Hepatocyte (in vitro differentiated cells): ENCODE measurements around the gene GLT1D1. TPM values are rescaled to one million over a fixed set of nuclear protein-coding genes. Genes with fewer than 3 reads are reported as not detected.
"Not testable (repeated sequence)": the region's sequence is repeated elsewhere in the genome, so short reads cannot be mapped to it uniquely, and the experiment has no call there.

Source experiments
- DNase-seq: peaks from one replicate; pipeline ENCODE4 v3.0.0-alpha.2; 2016; ENCODE audit warnings: low spot score
- H2AFZ ChIP-seq: fragments of 200-600 bp; sonication (generic); 2 replicates; pipeline ENCODE4 v1.6.0; 2016; ENCODE audit warnings: antibody characterized with exemption, mild to moderate bottlenecking
- H3K27ac ChIP-seq: fragments of 200-600 bp; sonication (generic); 2 replicates; pipeline ENCODE4 v1.5.1; 2016; ENCODE audit warnings: mild to moderate bottlenecking
- H3K27me3 ChIP-seq: fragments of 200-600 bp; sonication (generic); 2 replicates; pipeline ENCODE4 v1.6.1; 2016
- H3K36me3 ChIP-seq: fragments of 200-600 bp; sonication (generic); replicated peaks from 2 replicates; pipeline ENCODE4 v1.5.1; 2016; ENCODE audit warnings: low read depth; ENCODE audit not compliant: insufficient read depth
- H3K4me1 ChIP-seq: fragments of 200-600 bp; sonication (generic); 2 replicates; pipeline ENCODE4 v1.5.1; 2016; ENCODE audit warnings: mild to moderate bottlenecking, moderate library complexity; ENCODE audit not compliant: insufficient read depth
- H3K4me2 ChIP-seq: fragments of 200-600 bp; sonication (generic); 2 replicates; pipeline ENCODE4 v1.6.0; 2016
- H3K4me3 ChIP-seq: fragments of 200-600 bp; sonication (generic); 2 replicates; pipeline ENCODE4 v1.5.1; 2016; ENCODE audit warnings: mild to moderate bottlenecking
- H3K79me2 ChIP-seq: fragments of 200-600 bp; sonication (generic); 2 replicates; pipeline ENCODE4 v1.6.0; 2017; ENCODE audit warnings: mild to moderate bottlenecking
- H3K9me2 ChIP-seq: fragments of 200-600 bp; sonication (generic); replicated peaks from 2 replicates; pipeline ENCODE4 v1.6.0; 2017; ENCODE audit warnings: mild to moderate bottlenecking; ENCODE audit not compliant: insufficient read depth
- H3K9me3 ChIP-seq: fragments of 200-600 bp; sonication (generic); 2 replicates; pipeline ENCODE4 v1.5.1; 2016; ENCODE audit warnings: low read depth, mild to moderate bottlenecking
- H4K20me1 ChIP-seq: fragments of 200-600 bp; sonication (generic); 2 replicates; pipeline ENCODE4 v1.6.0; 2016; ENCODE audit warnings: mild to moderate bottlenecking; ENCODE audit not compliant: insufficient read depth, poor library complexity, severe bottlenecking
- EZH2 ChIP-seq: fragments of 200-600 bp; sonication (generic); IDR thresholded peaks from 2 replicates; pipeline ENCODE4 v1.6.1; 2016; ENCODE audit warnings: antibody characterized with exemption, mild to moderate bottlenecking, borderline replicate concordance
- EZH2phosphoT487 ChIP-seq: fragments of 200-600 bp; sonication (generic); IDR thresholded peaks from one replicate; pipeline ENCODE4 v1.6.1; 2018; ENCODE audit warnings: antibody characterized with exemption, mild to moderate bottlenecking, low read depth, moderate library complexity; ENCODE audit not compliant: unreplicated experiment, severe bottlenecking
- WGBS: methylation state at CpG from one replicate; pipeline ENCODE4 v1.1.6; 2016; ENCODE audit warnings: low lambda C conversion rate; ENCODE audit errors: missing lambda C conversion rate; 5-methylcytosine and 5-hydroxymethylcytosine counted together
- polyA plus RNA-seq: library from polyadenylated mRNA; unstranded; fragments of >200 nt; fragmentation: Nextera tagmentation; extraction: Ambion mirVana; gene quantifications from 2 replicates; pipeline ENCODE4 v1.2.1, GENCODE V29; 2016
- total RNA-seq: library from RNA; depleted of rRNA; stranded (reverse); fragments of >200 nt; gene quantifications from 2 replicates; pipeline ENCODE4 v1.2.3, GENCODE V29; 2014
- TF ChIP-seq, protein P1 (sequence below): fragments of 200-600 bp; sonication (generic); IDR thresholded peaks from 2 replicates; pipeline ENCODE4 v1.5.1; 2016; ENCODE audit warnings: antibody characterized with exemption, mild to moderate bottlenecking; ENCODE audit not compliant: poor library complexity

GLT1D1 gene
- total and polyA plus RNA-seq, 2 experiments from 2014 or later = 1.8 to 1.9 TPM

DNA sequence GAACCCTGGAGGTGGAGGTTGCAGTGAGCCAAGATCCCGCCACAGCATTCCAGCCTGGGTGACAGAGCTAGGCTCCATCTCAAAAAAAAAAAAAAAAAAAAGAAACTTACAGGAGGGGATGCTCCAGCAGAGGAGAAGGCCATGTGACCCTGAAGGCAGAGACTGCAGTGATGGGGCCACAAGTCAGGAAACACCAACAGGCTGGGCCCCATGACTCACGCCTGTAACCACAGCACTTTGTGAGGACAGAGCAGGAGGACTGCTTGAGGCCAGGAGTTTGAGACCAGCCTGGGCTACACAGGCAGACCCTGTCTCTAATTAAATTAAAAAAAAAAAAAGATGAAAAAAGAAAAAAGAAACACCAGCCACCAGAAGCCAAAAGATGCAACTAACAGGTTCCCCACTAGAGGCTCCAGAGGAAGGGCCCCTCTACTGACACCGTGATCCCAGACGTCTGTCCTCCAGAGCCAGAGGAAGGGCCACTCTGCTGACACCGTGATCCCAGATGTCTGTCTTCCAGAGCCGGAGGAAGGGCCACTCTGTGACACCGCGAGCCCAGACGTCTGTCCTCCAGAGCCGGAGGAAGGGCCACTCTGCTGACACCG, 9.1 kb upstream of the GLT1D1 start:
- H2AFZ ChIP-seq = no peak overlapping the region

DNA sequence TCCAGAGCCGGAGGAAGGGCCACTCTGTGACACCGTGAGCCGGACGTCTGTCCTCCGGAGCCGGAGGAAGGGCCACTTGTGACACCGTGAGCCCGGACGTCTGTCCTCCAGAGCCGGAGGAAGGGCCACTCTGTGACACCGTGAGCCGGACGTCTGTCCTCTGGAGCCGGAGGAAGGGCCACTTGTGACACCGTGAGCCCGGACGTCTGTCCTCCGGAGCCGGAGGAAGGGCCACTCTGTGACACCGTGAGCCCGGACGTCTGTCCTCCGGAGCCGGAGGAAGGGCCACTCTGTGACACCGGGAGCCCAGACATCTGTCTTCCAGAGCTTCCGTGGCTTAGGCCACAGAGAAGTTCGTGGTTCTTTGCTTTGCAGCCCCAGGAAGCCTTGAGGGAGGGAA, 6.6 kb upstream of the GLT1D1 start:
- not testable (repeated sequence) for H3K4me1 ChIP-seq, H3K9me3 ChIP-seq, H3K9me2 ChIP-seq, H2AFZ ChIP-seq, DNase-seq, H4K20me1 ChIP-seq, H3K4me3 ChIP-seq, H3K79me2 ChIP-seq, H3K36me3 ChIP-seq, H3K27ac ChIP-seq, H3K4me2 ChIP-seq
- WGBS = 94% methylated on average over 12 of the region's 27 CpGs
- H3K27me3 ChIP-seq = peaks cover 11% of the 10 kb centered on the region

More for the DNA sequence above, 9.1 kb upstream of the GLT1D1 start:
- DNase-seq = no peak
- Histone ChIP-seq H3K4me3 (no peak overlapping the region), H3K36me3 (no peaks in the 10 kb centered on the region), H3K9me2 (no peaks in the 10 kb centered on the region), H3K79me2 (no peaks in the 10 kb centered on the region), H3K4me1 (no peaks in the 10 kb centered on the region), H4K20me1 (no peaks in the 10 kb centered on the region), H3K4me2 (no peak overlapping the region), H3K27me3 (no peaks in the 10 kb centered on the region), H3K9me3 (no peaks in the 10 kb centered on the region), H3K27ac (no peak overlapping the region)
- WGBS = 59% methylated on average over 11 of the region's 11 CpGs
- TF ChIP-seq, protein P1, sequence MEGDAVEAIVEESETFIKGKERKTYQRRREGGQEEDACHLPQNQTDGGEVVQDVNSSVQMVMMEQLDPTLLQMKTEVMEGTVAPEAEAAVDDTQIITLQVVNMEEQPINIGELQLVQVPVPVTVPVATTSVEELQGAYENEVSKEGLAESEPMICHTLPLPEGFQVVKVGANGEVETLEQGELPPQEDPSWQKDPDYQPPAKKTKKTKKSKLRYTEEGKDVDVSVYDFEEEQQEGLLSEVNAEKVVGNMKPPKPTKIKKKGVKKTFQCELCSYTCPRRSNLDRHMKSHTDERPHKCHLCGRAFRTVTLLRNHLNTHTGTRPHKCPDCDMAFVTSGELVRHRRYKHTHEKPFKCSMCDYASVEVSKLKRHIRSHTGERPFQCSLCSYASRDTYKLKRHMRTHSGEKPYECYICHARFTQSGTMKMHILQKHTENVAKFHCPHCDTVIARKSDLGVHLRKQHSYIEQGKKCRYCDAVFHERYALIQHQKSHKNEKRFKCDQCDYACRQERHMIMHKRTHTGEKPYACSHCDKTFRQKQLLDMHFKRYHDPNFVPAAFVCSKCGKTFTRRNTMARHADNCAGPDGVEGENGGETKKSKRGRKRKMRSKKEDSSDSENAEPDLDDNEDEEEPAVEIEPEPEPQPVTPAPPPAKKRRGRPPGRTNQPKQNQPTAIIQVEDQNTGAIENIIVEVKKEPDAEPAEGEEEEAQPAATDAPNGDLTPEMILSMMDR = no peak
- TF ChIP-seq EZH2phosphoT487 (no peak), EZH2 (no peak)

DNA sequence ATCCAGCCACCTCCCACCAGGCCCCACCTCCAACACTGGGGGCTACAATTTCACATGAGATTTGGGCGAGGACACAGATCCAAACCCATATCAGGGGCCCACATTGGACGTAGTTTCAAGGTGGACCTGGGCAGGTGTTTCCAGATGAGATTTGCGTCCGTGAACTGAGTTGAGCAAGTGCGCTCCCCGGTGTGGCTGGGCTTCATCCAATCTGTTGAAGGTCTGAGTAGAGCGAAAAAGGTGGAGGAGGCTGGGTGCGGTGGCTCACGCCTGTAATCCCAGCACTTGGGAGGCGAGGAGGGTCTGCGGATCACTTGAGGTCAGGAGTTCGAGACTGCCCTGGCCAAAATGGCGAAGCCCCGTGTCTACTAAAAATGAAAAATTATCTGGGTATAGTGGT, 4.9 kb upstream of the GLT1D1 start:
- no peaks in the 10 kb centered on the region for H3K79me2 ChIP-seq
- H2AFZ ChIP-seq = no peak overlapping the region
- H3K27me3 ChIP-seq = peaks cover 26% of the 10 kb centered on the region
- H3K9me2 ChIP-seq = no peaks in the 10 kb centered on the region
- no peaks in the 10 kb centered on the region for H3K36me3 ChIP-seq
- H3K9me3 ChIP-seq = no peaks in the 10 kb centered on the region
- H3K4me2 ChIP-seq = no peak overlapping the region
- 97% methylated on average over 14 of the region's 14 CpGs for WGBS
- no peak for DNase-seq
- no peak for TF ChIP-seq EZH2phosphoT487
- TF ChIP-seq EZH2 = no peak
- TF ChIP-seq, protein P1 = no peak
- H3K4me1 ChIP-seq = no peaks in the 10 kb centered on the region
- H3K27ac ChIP-seq = no peak overlapping the region
- no peak overlapping the region for H3K4me3 ChIP-seq
- no peaks in the 10 kb centered on the region for H4K20me1 ChIP-seq

DNA sequence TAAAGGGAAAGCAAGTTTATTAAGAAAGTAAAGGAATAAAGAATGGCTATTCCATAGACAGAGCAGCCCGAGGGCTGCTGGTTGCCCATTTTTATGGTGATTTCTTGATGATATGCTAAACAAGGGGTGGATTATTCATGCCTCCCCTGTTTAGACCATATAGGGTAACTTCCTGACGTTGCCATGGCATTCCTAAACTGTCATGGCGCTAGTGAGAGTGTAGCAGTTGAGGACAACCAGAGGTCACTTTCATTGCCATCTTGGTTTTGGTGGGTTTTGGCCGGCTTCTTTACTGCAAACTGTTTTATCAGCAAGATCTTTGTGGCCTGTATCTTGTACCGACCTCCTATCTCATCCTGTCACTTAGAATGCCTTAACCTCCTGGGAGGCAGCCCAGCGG, 3.5 kb upstream of the GLT1D1 start:
- H3K9me2 ChIP-seq, DNase-seq, H3K36me3 ChIP-seq, H3K4me2 ChIP-seq, H4K20me1 ChIP-seq, H3K9me3 ChIP-seq, H3K4me1 ChIP-seq, H3K79me2 ChIP-seq, H3K4me3 ChIP-seq, H3K27ac ChIP-seq, H2AFZ ChIP-seq: not testable (repeated sequence)
- 49% methylated on average over 6 of the region's 6 CpGs for WGBS
- peaks cover 38% of the 10 kb centered on the region for H3K27me3 ChIP-seq
